GM12874 (cell line): ENCODE measurements around the gene ZNHIT1.

ENCODE experiments used
- CTCF ChIP-seq: IDR thresholded peaks from 2 replicates; pipeline ENCODE4 v1.5.1; 2011; ENCODE audit warnings: low read depth, mild to moderate bottlenecking, control low read depth, low read length, moderate library complexity; ENCODE audit not compliant: insufficient read depth

The ZNHIT1 gene

DNA sequence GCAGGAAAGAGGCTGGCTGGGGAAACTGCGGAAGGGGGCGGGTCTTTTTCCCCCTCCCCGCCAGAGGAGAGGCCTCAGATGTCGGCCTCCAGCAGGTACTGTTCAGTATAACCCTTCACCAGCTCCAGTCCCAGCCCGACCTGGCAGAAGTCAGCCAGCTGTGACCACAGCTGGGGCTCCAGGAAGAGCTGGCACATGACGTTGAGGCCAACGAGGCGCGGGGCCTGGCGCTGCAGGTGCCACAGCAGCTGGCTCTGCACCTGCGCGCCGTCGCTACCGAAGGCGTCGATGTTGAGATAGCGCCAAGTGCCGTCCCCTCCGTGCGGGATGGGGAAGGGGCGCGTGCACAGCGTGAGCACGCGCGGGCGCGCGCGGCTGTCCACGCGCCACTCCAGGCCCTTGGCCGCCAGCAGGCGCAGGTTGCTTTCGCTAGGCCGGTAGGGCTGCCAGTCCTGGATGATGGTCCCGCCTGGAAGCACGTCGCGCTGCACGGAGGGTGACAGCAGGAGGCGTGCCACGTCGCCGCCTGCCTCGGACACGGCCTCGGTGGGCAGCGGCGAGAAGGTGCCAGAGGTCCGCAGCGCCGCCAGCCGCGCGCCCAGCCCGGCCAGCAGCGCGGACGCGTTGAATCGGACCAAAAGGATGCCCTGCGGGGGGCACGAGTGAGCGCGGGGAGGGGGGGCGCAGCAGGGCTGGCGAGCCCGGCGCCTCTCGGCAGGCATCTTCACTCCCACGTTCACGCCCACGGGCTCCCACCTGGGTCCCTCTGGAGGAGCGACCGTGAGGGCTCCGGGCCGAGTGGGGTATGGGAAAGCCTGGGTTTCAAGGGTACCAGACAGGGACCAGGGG is 45.7 kb upstream of the ZNHIT1 start:
- no peak for TF ChIP-seq CTCF

DNA sequence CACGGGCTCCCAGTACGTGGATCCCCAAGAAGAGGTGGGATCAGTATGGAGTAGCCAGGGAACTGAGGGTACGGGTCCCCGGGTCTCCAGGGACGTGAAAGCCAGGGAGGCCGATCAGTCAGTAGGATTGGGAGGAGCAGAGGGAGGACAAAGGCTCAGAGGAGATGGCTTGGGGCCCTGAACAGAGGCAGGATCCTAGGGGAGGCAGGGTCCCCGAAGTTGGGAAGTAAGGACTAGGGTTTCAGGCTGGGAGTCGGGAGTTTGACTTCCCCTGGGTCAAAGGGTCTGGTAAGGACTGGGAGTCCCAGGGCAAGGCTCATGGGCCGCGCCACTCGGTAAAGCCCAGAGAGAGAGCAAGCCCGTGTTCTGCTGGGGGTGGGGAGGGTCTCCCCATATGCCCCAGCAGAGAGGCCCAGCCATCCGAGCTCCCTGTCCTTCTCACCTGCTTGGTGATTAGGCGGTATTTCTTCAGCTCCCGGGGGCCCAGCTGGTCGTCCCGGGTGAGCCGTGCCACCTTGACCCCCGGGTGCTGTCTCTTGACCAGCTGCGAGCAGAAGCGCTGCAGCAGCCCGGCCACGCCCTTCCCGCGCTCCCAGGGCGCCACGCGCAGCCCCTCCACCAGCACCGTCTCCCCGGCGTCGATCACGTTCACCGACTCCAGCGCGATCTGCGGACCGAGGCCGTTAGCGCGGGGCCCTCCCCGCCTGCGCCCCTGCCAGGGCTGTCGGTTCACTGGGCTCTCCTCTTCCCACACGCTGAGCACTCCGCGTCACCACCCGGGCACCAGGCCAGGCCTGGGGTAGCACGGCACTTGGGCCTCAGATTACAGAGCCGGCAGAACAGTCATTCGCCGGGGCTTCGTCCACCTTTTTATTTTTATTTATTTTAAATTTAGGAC is 44.9 kb upstream of the ZNHIT1 start:
- TF ChIP-seq CTCF, result no peak

DNA sequence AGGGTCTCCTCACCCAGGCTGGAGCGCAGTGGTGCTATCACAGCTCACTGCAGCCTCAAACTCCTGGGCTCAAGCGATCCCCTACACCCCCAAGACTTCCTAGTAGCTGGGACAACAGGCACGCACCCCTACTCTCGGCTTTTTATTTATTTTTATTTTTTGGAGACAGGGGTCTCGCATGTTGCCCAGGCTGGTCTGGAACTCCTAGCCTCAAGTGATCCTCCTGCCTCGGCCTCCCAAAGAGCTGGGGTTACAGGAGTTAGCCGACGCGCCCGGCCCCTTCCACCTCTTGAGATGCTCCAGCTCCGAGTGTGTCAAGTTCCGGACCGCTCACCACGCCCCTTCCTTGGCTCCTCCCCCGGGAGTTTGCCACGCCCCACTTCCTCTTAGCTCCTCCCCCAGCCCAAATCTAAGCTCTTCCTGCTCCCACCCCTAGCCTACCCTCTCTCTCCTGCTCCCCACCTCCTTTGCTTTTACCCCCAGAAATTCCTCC is 44.2 kb upstream of the ZNHIT1 start:
- TF ChIP-seq CTCF, result no peak

DNA sequence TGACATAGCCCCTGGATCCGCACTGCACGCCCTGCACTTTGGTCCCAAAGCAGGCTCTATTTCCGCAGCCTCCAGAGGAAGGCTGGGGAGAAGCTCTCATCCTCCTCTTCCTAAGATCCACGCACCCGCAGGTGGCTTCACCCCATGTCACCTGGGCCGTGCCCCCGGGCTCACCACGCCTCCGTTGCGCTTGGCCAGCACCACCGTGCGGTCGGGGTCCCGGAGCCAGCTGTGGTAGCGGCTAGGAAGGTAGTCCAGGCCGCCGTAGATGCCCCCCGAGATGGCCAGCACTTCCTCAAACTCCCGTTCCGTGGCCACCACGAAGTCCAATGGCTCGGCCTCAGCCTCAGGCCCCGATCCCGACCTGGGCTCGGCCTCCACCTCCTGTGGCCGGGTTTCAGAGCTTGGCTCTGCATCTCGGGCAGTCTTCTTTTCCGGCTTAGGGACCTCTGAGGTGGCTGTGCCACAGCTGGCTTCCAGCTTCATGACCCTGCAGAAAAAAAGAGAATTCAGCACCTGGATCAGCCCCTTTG is 43.6 kb upstream of the ZNHIT1 start:
- no peak for TF ChIP-seq CTCF

DNA sequence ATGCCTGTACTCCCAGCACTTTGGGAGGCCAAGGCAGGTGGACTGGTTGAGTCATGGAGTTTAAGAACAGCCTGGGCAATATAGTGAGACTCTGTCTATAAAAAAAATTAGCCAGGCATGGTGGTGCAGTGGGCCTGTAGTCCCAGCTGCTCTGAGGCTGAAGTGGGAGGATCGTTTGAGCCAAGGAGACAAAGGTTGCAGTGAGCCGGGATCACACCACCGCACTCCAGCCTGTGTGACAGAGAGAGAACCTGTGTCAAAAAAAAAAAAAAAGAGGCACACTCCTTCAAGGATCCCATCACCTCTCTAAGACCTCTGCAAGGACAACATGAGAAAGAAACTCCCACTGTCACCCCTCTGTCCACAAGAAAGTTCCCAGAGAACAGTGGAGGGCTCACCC is 42.3 kb upstream of the ZNHIT1 start:
- no peak for TF ChIP-seq CTCF

- TF ChIP-seq CTCF, result no peak
These were observed 40.3 kb upstream of the ZNHIT1 start for GRCh38 chr7:101177644-101178043.

DNA sequence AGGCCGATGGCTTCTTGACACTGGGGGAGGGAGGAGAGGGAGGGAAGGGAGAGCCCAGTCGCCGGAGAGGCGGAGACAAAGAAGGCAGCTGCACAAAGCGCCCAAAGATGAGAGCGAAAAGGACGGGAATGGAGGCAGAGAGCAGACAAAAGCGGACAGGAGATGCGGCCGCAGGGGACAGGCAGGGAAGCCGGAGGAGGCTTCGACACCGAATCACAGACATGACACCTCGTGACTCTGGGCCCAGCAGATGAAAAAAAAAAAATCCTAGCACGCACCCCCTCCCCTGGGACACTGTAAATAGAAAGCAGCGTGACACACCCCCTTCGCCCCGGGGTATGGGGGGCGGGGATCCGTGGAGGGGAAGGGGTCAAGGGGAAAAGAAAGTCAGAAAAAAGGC is 38.8 kb upstream of the ZNHIT1 start:
- TF ChIP-seq CTCF, result no peak
